Mononuclear cell (primary cell): ENCODE measurements around the gene KLK3. TPM values are rescaled to one million over a fixed set of nuclear protein-coding genes. Genes with fewer than 3 reads are reported as not detected.

Experiments
- H3K27me3 ChIP-seq: 2 replicates; pipeline ENCODE4 v1.6.0; 2011; ENCODE audit warnings: low read length, control low read depth; ENCODE audit not compliant: insufficient read depth
- H3K4me1 ChIP-seq: 2 replicates; pipeline ENCODE4 v1.5.1; 2011; ENCODE audit warnings: mild to moderate bottlenecking, low read length, control low read depth; ENCODE audit not compliant: insufficient read depth
- H3K4me3 ChIP-seq: 2 replicates; pipeline ENCODE4 v1.5.1; 2011; ENCODE audit warnings: mild to moderate bottlenecking, low read length, moderate library complexity
- H3K9me3 ChIP-seq: 2 replicates; pipeline ENCODE4 v1.5.1; 2011; ENCODE audit warnings: low read depth, mild to moderate bottlenecking, control low read depth, low read length
- total RNA-seq: library from RNA; depleted of rRNA; stranded (reverse); fragments of >200 nt; gene quantifications from one replicate; pipeline ENCODE4 v1.2.3, GENCODE V29; 2012

Gene KLK3
- total RNA-seq, 1 donor = 0.31 TPM

- Histone ChIP-seq H3K4me3 (no peak overlapping the region), H3K27me3 (peaks cover 19% of the 10 kb centered on the region), H3K9me3 (no peaks in the 10 kb centered on the region), H3K4me1 (peaks cover 6% of the 10 kb centered on the region)
Observed at GRCh38 chr19:50838239-50838638, 16.5 kb upstream of the KLK3 start.

GRCh38 chr19:50839712-50840655 lies 14.7 kb upstream of the KLK3 start:
- Histone ChIP-seq H3K9me3 (no peaks in the 10 kb centered on the region), H3K4me1 (peaks cover 6% of the 10 kb centered on the region), H3K27me3 (peaks cover 15% of the 10 kb centered on the region), H3K4me3 (no peak overlapping the region)

GRCh38 chr19:50842130-50842529 lies 12.6 kb upstream of the KLK3 start:
- no peaks in the 10 kb centered on the region for H3K9me3 ChIP-seq
- H3K27me3 ChIP-seq = no peaks in the 10 kb centered on the region
- no peak overlapping the region for H3K4me3 ChIP-seq
- H3K4me1 ChIP-seq = no peaks in the 10 kb centered on the region

- Histone ChIP-seq H3K4me1 (no peaks in the 10 kb centered on the region), H3K27me3 (no peaks in the 10 kb centered on the region), H3K9me3 (no peaks in the 10 kb centered on the region)
Observed at GRCh38 chr19:50843205-50843604, 11.5 kb upstream of the KLK3 start.

GRCh38 chr19:50843701-50844221 lies 11.0 kb upstream of the KLK3 start:
- Histone ChIP-seq H3K9me3 (no peaks in the 10 kb centered on the region), H3K4me3 (no peak overlapping the region)

More at GRCh38 chr19:50843205-50843604, 11.5 kb upstream of the KLK3 start:
- no peak overlapping the region for H3K4me3 ChIP-seq

GRCh38 chr19:50844296-50844935 lies 10.3 kb upstream of the KLK3 start:
- Histone ChIP-seq H3K4me3 (no peak overlapping the region), H3K4me1 (no peaks in the 10 kb centered on the region), H3K9me3 (no peaks in the 10 kb centered on the region), H3K27me3 (no peaks in the 10 kb centered on the region)

More at GRCh38 chr19:50843701-50844221, 11.0 kb upstream of the KLK3 start:
- H3K4me1 ChIP-seq = no peaks in the 10 kb centered on the region
- no peaks in the 10 kb centered on the region for H3K27me3 ChIP-seq

GRCh38 chr19:50850738-50851137 lies 4.0 kb upstream of the KLK3 start:
- H3K9me3 ChIP-seq = no peaks in the 10 kb centered on the region
- H3K4me1 ChIP-seq = no peaks in the 10 kb centered on the region
- no peaks in the 10 kb centered on the region for H3K27me3 ChIP-seq
- no peak overlapping the region for H3K4me3 ChIP-seq

- no peak overlapping the region for H3K4me3 ChIP-seq
- H3K9me3 ChIP-seq = no peaks in the 10 kb centered on the region
- H3K27me3 ChIP-seq = no peaks in the 10 kb centered on the region
- no peaks in the 10 kb centered on the region for H3K4me1 ChIP-seq
Observed at GRCh38 chr19:50851620-50852019, 3.1 kb upstream of the KLK3 start.

GRCh38 chr19:50857366-50857765 lies 2.7 kb downstream of the KLK3 start:
- H3K4me3 ChIP-seq = no peak overlapping the region
- no peaks in the 10 kb centered on the region for H3K4me1 ChIP-seq
- H3K27me3 ChIP-seq = peaks cover 6% of the 10 kb centered on the region
- H3K9me3 ChIP-seq = no peaks in the 10 kb centered on the region

- H3K4me1 ChIP-seq = no peaks in the 10 kb centered on the region
- no peaks in the 10 kb centered on the region for H3K9me3 ChIP-seq
- H3K4me3 ChIP-seq = no peak overlapping the region
- peaks cover 6% of the 10 kb centered on the region for H3K27me3 ChIP-seq
Observed at GRCh38 chr19:50858886-50859285, 4.2 kb downstream of the KLK3 start.

- Histone ChIP-seq H3K4me1 (no peaks in the 10 kb centered on the region), H3K27me3 (peaks cover 6% of the 10 kb centered on the region), H3K9me3 (no peaks in the 10 kb centered on the region), H3K4me3 (no peak overlapping the region)
Observed at GRCh38 chr19:50859849-50860248, 5.1 kb downstream of the KLK3 start.

- Histone ChIP-seq H3K4me1 (no peaks in the 10 kb centered on the region), H3K4me3 (no peak overlapping the region), H3K9me3 (no peaks in the 10 kb centered on the region), H3K27me3 (peaks cover 6% of the 10 kb centered on the region)
Observed at GRCh38 chr19:50861010-50861409, 6.3 kb downstream of the KLK3 start.

- no peak overlapping the region for H3K4me3 ChIP-seq
- peaks cover 6% of the 10 kb centered on the region for H3K27me3 ChIP-seq
- no peaks in the 10 kb centered on the region for H3K9me3 ChIP-seq
- H3K4me1 ChIP-seq = no peaks in the 10 kb centered on the region
Observed at GRCh38 chr19:50861496-50862286, 7.0 kb downstream of the KLK3 start.

- no peaks in the 10 kb centered on the region for H3K9me3 ChIP-seq
- H3K4me1 ChIP-seq = no peaks in the 10 kb centered on the region
- no peak overlapping the region for H3K4me3 ChIP-seq
- H3K27me3 ChIP-seq = no peaks in the 10 kb centered on the region
Observed at GRCh38 chr19:50869479-50869878, 14.8 kb downstream of the KLK3 start.
